ENCODE results near the gene PTPN22.

PTPN22 gene

DNA sequence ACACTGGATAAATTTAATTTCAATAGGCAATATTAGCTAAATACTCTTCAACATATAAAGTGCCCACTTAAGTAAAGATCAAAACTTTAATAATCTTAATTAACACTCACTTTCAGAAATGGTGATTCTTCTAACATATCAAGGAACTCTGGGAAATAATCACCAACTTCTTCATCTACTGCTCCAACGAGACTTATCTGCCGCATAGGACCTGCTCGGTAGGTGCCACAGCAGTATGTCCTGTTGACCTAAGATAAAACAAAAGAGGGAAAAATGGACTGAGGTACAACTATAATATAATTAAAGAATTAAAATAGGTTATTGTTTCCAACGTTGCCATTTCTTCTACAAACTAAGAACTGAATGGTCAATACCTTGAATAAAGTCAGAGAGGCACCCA is 94.0 kb downstream of the PTPN22 start:
- TF ChIP-seq CTCF (IDR thresholded peaks at IDR 0.05; ENCODE audit: low read depth, low read length), result no peak
- H3K4me3 ChIP-seq (ENCODE audit: low read depth, low read length), result no peak overlapping the region

GRCh38 chr1:113770031-113770430 is 101.5 kb downstream of the PTPN22 start:
- TF ChIP-seq CTCF (IDR thresholded peaks at IDR 0.05; ENCODE audit: low read depth, low read length), result no peak

DNA sequence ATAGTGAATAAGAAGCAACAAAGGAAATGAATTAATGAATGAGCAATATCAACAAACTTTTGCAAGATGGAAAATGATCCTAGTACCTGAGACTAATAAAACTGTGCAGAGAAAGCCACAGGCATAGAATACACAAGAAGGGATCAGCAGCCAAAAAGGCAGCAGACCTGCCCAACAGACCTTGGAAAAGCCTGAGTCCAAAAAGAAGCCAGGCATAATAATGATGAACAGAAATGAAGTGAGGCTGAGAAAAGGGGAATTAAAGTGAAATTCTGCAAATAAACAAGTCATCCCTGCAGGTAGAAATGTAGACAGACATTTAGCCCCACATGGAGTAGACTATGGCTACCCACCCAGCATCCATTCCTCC is 101.9 kb downstream of the PTPN22 start:
- H3K4me3 ChIP-seq (ENCODE audit: low read depth, low read length), result no peak overlapping the region
- TF ChIP-seq CTCF (IDR thresholded peaks at IDR 0.05; ENCODE audit: low read depth, low read length), result no peak

More at GRCh38 chr1:113770031-113770430, 101.5 kb downstream of the PTPN22 start:
- H3K4me3 ChIP-seq (ENCODE audit: low read depth, low read length), result no peak overlapping the region

DNA sequence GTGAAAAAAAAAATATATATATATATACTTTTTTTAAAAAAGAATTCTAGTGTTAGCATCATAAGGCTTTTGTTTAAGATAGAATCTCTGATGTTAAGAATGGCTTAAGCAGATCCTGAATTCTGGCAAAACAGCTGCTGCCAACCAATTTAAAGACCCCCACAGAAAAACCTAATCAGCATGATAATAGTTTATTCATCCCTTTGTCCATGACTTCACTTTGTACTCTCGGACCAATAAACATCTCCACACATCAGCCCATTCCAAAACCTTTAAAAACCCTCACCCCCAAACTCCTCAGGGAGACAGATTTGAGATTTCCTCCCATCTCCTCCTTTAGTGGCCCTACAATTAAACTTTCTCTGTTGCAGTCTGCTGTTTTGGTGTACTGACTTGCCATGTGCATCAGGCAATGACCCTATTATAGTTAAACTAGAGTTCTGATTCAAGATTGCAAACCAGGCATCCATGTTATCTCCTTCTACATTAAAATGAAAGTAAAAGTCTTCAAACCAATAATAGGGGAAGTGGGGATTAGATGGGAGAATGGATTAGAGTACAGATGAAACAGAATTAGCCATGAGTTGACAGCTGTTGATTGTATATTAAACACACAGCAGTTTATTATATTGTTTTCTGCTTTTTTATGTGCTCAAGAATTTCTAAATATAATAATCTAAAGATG is 102.5 kb downstream of the PTPN22 start:
- no peak for TF ChIP-seq CTCF (IDR thresholded peaks at IDR 0.05; ENCODE audit: low read depth, low read length)
- H3K4me3 ChIP-seq (ENCODE audit: low read depth, low read length), result no peak overlapping the region

GRCh38 chr1:113765306-113766230 is 105.9 kb downstream of the PTPN22 start:
- no peak for TF ChIP-seq CTCF (IDR thresholded peaks at IDR 0.05; ENCODE audit: low read depth, low read length)

More at GRCh38 chr1:113765306-113766230, 105.9 kb downstream of the PTPN22 start:
- H3K4me3 ChIP-seq (ENCODE audit: low read depth, low read length), result no peak overlapping the region

Data from WI38 (cell line).